ENCODE results near the gene F2RL2.

Gene F2RL2, protein sequence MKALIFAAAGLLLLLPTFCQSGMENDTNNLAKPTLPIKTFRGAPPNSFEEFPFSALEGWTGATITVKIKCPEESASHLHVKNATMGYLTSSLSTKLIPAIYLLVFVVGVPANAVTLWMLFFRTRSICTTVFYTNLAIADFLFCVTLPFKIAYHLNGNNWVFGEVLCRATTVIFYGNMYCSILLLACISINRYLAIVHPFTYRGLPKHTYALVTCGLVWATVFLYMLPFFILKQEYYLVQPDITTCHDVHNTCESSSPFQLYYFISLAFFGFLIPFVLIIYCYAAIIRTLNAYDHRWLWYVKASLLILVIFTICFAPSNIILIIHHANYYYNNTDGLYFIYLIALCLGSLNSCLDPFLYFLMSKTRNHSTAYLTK

DNA sequence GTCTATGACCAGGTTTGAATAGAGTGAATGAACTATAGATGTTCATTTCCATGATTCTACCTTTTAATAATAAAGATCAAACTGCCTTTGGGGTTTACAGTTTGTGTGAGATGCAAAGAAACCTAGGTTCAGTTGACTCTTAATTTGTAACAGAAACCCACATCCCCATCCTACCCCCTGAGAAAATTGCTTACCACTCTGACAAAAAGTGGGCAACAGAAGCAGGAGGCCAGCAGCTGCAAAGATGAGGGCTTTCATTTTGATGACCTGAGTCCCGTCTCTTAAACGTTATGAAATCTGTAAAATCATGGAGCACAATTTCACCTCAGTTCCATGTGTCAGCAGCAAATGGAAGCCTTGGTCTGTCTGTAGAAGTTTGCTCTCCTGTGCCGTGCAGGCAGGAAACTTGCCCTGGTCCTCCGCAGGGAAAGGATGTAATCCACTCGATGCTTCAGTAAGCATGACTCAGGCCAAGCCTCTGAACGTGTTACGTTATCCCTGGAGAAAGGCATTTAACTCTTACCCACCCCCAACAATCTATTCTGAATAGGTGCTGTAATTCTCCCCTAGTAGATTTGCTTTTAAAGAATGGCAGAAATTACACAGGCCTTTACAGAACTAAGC, at the start of gene F2RL2:
F2RL2 (minus strand) TSS at position 431 of the 624 bp plus-strand sequence; CDS start at position 258, 173 bp downstream.
- Histone ChIP-seq H3K4me1 (ENCODE audit: low read length) (no peaks in the 10 kb centered on the region), H4K20me1 (ENCODE audit: insufficient read depth, low read length) (no peaks in the 10 kb centered on the region), H3K36me3 (replicated peaks; ENCODE audit: insufficient read depth, low read length) (no peaks in the 10 kb centered on the region), H3K9ac (ENCODE audit: low read length) (no peak within 1 kb of the TSS), H3K79me2 (ENCODE audit: low read length) (no peaks in the 10 kb centered on the region), H3K4me2 (ENCODE audit: low read depth, low read length) (no peak within 1 kb of the TSS), H3F3A (ENCODE audit: insufficient read depth, low read length) (no peaks in the 10 kb centered on the region), H3K4me3 (ENCODE audit: low read length) (no peak within 1 kb of the TSS), H3K9me2 (replicated peaks; ENCODE audit: insufficient read depth, low read length) (no peaks in the 10 kb centered on the region), H2AFZ (ENCODE audit: low read length) (no peak within 1 kb of the TSS), H3K27ac (ENCODE audit: low read length) (no peak within 1 kb of the TSS), H3K9me3 (replicated peaks; ENCODE audit: insufficient read depth, low read length) (no peaks in the 10 kb centered on the region), H3K27me3 (replicated peaks; ENCODE audit: insufficient read depth, low read length) (no peaks in the 10 kb centered on the region)
- TF ChIP-seq EZH2 (optimal IDR thresholded peaks at IDR 0.05; ENCODE audit: low read depth, low read length) (no peak), EZH2phosphoT487 (IDR thresholded peaks at IDR 0.05; ENCODE audit: low read length) (no peak)
- TF ChIP-seq, protein P1, sequence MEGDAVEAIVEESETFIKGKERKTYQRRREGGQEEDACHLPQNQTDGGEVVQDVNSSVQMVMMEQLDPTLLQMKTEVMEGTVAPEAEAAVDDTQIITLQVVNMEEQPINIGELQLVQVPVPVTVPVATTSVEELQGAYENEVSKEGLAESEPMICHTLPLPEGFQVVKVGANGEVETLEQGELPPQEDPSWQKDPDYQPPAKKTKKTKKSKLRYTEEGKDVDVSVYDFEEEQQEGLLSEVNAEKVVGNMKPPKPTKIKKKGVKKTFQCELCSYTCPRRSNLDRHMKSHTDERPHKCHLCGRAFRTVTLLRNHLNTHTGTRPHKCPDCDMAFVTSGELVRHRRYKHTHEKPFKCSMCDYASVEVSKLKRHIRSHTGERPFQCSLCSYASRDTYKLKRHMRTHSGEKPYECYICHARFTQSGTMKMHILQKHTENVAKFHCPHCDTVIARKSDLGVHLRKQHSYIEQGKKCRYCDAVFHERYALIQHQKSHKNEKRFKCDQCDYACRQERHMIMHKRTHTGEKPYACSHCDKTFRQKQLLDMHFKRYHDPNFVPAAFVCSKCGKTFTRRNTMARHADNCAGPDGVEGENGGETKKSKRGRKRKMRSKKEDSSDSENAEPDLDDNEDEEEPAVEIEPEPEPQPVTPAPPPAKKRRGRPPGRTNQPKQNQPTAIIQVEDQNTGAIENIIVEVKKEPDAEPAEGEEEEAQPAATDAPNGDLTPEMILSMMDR (IDR thresholded peaks at IDR 0.05; ENCODE audit: low read length): no peak
- DNase-seq: no peak

DNA sequence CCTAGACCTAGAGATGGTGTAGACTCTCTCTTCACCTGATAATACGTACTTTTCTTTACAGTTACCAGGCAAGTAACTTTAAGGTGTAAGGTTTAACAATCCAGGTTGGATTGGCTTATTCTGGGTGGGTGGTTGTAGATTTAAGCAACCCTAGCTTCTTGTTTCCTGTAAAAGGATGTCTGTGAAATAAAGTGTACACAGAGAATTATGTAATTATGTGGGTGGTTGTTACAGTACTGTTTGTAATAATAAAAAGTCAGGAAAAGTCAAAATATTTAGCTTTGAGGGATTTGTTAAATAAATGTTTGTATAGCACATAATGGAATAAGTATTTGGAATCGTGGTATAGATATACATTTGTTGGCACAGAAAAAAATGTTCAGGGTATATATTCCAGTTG, 49.0 kb upstream of the F2RL2 start:
- Histone ChIP-seq H3K27me3 (replicated peaks; ENCODE audit: insufficient read depth, low read length) (no peaks in the 10 kb centered on the region), H3K36me3 (replicated peaks; ENCODE audit: insufficient read depth, low read length) (no peaks in the 10 kb centered on the region), H4K20me1 (ENCODE audit: insufficient read depth, low read length) (no peaks in the 10 kb centered on the region), H3K9ac (ENCODE audit: low read length) (no peak overlapping the region), H3K4me1 (ENCODE audit: low read length) (no peaks in the 10 kb centered on the region), H3K4me3 (ENCODE audit: low read length) (no peak overlapping the region), H3F3A (ENCODE audit: insufficient read depth, low read length) (no peaks in the 10 kb centered on the region), H3K4me2 (ENCODE audit: low read depth, low read length) (no peak overlapping the region), H3K9me3 (replicated peaks; ENCODE audit: insufficient read depth, low read length) (no peaks in the 10 kb centered on the region), H3K79me2 (ENCODE audit: low read length) (no peaks in the 10 kb centered on the region), H3K27ac (ENCODE audit: low read length) (no peak overlapping the region), H2AFZ (ENCODE audit: low read length) (no peak overlapping the region), H3K9me2 (replicated peaks; ENCODE audit: insufficient read depth, low read length) (no peaks in the 10 kb centered on the region)
- no peak for TF ChIP-seq EZH2phosphoT487 (IDR thresholded peaks at IDR 0.05; ENCODE audit: low read length)
- no peak for DNase-seq

DNA sequence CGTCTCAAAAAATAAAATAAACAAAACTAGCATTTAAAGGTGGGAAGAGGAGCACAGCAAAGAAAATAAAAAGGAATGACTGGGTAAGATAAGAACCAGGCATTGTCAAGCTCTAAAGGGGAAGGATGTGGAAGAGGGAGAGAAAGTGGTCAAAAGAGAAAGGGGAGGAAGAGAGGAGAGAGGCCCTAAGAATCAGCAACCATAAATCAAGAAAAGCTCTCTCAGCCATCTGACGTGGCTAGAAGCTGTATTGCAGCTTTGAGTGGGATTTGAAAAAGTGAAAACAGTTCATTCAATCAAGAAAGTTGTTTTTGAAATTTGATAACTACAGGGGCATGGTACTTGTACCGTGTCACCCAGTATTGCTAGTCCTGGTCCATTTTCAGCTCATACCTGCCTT, 47.3 kb upstream of the F2RL2 start:
- Histone ChIP-seq H3K4me2 (ENCODE audit: low read depth, low read length) (no peak overlapping the region), H3F3A (ENCODE audit: insufficient read depth, low read length) (no peaks in the 10 kb centered on the region), H3K9ac (ENCODE audit: low read length) (no peak overlapping the region), H2AFZ (ENCODE audit: low read length) (no peak overlapping the region), H3K27me3 (replicated peaks; ENCODE audit: insufficient read depth, low read length) (no peaks in the 10 kb centered on the region), H3K9me2 (replicated peaks; ENCODE audit: insufficient read depth, low read length) (no peaks in the 10 kb centered on the region), H3K27ac (ENCODE audit: low read length) (no peak overlapping the region), H3K79me2 (ENCODE audit: low read length) (no peaks in the 10 kb centered on the region), H3K9me3 (replicated peaks; ENCODE audit: insufficient read depth, low read length) (no peaks in the 10 kb centered on the region), H3K4me3 (ENCODE audit: low read length) (no peak overlapping the region), H3K36me3 (replicated peaks; ENCODE audit: insufficient read depth, low read length) (no peaks in the 10 kb centered on the region), H3K4me1 (ENCODE audit: low read length) (no peaks in the 10 kb centered on the region), H4K20me1 (ENCODE audit: insufficient read depth, low read length) (no peaks in the 10 kb centered on the region)
- TF ChIP-seq, protein P1 (IDR thresholded peaks at IDR 0.05; ENCODE audit: low read length): no peak
- TF ChIP-seq EZH2 (optimal IDR thresholded peaks at IDR 0.05; ENCODE audit: low read depth, low read length): no peak
- TF ChIP-seq EZH2phosphoT487 (IDR thresholded peaks at IDR 0.05; ENCODE audit: low read length): no peak
- no peak for DNase-seq

DNA sequence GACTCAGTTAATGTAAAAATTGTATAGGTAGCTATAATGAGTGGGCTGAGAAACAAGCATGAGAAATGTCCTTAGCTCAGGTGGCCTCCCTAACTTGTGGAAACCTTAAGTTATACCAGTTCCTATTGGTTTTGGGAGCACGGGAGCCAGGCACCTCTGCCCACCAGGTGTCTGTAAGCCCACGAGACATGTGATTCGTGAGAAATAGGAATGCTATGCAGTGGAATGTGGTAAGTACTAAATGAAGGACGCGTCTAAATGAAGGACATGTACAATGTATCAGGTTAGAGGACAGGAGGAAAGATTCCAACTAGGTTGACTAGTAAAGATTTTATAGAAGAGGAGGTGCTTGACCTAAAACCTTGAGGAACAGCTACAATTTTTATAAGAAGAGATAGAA, 46.0 kb upstream of the F2RL2 start:
- Histone ChIP-seq H2AFZ (ENCODE audit: low read length) (no peak overlapping the region), H3K4me2 (ENCODE audit: low read depth, low read length) (no peak overlapping the region), H3K4me1 (ENCODE audit: low read length) (no peaks in the 10 kb centered on the region), H3K79me2 (ENCODE audit: low read length) (no peaks in the 10 kb centered on the region), H3K27ac (ENCODE audit: low read length) (no peak overlapping the region), H4K20me1 (ENCODE audit: insufficient read depth, low read length) (no peaks in the 10 kb centered on the region), H3K27me3 (replicated peaks; ENCODE audit: insufficient read depth, low read length) (no peaks in the 10 kb centered on the region), H3K9ac (ENCODE audit: low read length) (no peak overlapping the region), H3K36me3 (replicated peaks; ENCODE audit: insufficient read depth, low read length) (no peaks in the 10 kb centered on the region), H3K9me3 (replicated peaks; ENCODE audit: insufficient read depth, low read length) (no peaks in the 10 kb centered on the region), H3K9me2 (replicated peaks; ENCODE audit: insufficient read depth, low read length) (no peaks in the 10 kb centered on the region), H3F3A (ENCODE audit: insufficient read depth, low read length) (no peaks in the 10 kb centered on the region), H3K4me3 (ENCODE audit: low read length) (no peak overlapping the region)
- no peak for DNase-seq
- TF ChIP-seq, protein P1 (IDR thresholded peaks at IDR 0.05; ENCODE audit: low read length): no peak
- no peak for TF ChIP-seq EZH2phosphoT487 (IDR thresholded peaks at IDR 0.05; ENCODE audit: low read length)
- TF ChIP-seq EZH2 (optimal IDR thresholded peaks at IDR 0.05; ENCODE audit: low read depth, low read length): no peak

All from MM.1S (cell line).